HG03521 (cell line): ENCODE measurements around the gene LIPC.

Source experiments
- ATAC-seq: cut with Tn5 transposase; IDR thresholded peaks from one replicate; pipeline ENCODE4 v1.9.1; 2021; ENCODE audit warnings: mild to moderate bottlenecking, moderate library complexity; ENCODE audit not compliant: unreplicated experiment

Gene LIPC

GRCh38 chr15:58572521-58572920 is 140.7 kb downstream of the LIPC start:
- ATAC-seq: no peak

- no peak for ATAC-seq
These were observed 141.5 kb downstream of the LIPC start for GRCh38 chr15:58573270-58573669.

GRCh38 chr15:58574631-58575030 is 142.8 kb downstream of the LIPC start:
- ATAC-seq: no peak

- ATAC-seq: no peak
These were observed 143.4 kb downstream of the LIPC start for GRCh38 chr15:58575045-58575786.

- no peak for ATAC-seq
These were observed 144.9 kb downstream of the LIPC start for GRCh38 chr15:58576657-58577056.

GRCh38 chr15:58582160-58582559 is 150.4 kb downstream of the LIPC start:
- no peak for ATAC-seq

- no peak for ATAC-seq
These were observed 151.5 kb downstream of the LIPC start for GRCh38 chr15:58583171-58583908.

GRCh38 chr15:58584789-58585461 is 153.1 kb downstream of the LIPC start:
- no peak for ATAC-seq

GRCh38 chr15:58585693-58586443 is 154.1 kb downstream of the LIPC start:
- no peak for ATAC-seq

- ATAC-seq: no peak
These were observed 155.7 kb downstream of the LIPC start for GRCh38 chr15:58587486-58587885.

- ATAC-seq: no peak
These were observed 156.3 kb downstream of the LIPC start for GRCh38 chr15:58588096-58588495.

GRCh38 chr15:58589047-58589446 is 157.3 kb downstream of the LIPC start:
- ATAC-seq: no peak

- ATAC-seq: no peak
These were observed 158.4 kb downstream of the LIPC start for GRCh38 chr15:58590236-58590635.

GRCh38 chr15:58590926-58591325 is 159.1 kb downstream of the LIPC start:
- no peak for ATAC-seq

- no peak for ATAC-seq
These were observed 162.1 kb downstream of the LIPC start for GRCh38 chr15:58593870-58594269.

GRCh38 chr15:58594898-58595297 is 163.1 kb downstream of the LIPC start:
- no peak for ATAC-seq

- ATAC-seq: no peak
These were observed 163.9 kb downstream of the LIPC start for GRCh38 chr15:58595516-58596263.

GRCh38 chr15:58597943-58598828 is 166.4 kb downstream of the LIPC start:
- ATAC-seq: no peak

GRCh38 chr15:58598829-58599210 is 167.0 kb downstream of the LIPC start:
- ATAC-seq: no peak
